Nephron progenitor cell (in vitro differentiated cells): ENCODE data around the gene C12orf50.
"Not testable (repeated sequence)": the region's sequence is repeated elsewhere in the genome, so short reads cannot be mapped to it uniquely, and the experiment has no call there.

Source experiments
- DNase-seq: peaks from one replicate; pipeline ENCODE4 v3.0.0; 2021
- H3K27ac Mint-ChIP-seq: 2 replicates; pipeline ENCODE4 v1.8.0; 2021; ENCODE audit warnings: mild to moderate bottlenecking, moderate library complexity, mixed read lengths
- H3K27me3 Mint-ChIP-seq: 2 replicates; pipeline ENCODE4 v1.8.0; 2021; ENCODE audit warnings: mild to moderate bottlenecking, low read depth, mixed read lengths; ENCODE audit not compliant: poor library complexity
- H3K36me3 Mint-ChIP-seq: 2 replicates; pipeline ENCODE4 v1.8.0; 2021; ENCODE audit warnings: low read depth, mixed read lengths
- H3K4me1 Mint-ChIP-seq: 2 replicates; pipeline ENCODE4 v1.8.0; 2021; ENCODE audit warnings: mixed read lengths
- H3K4me3 Mint-ChIP-seq: 2 replicates; pipeline ENCODE4 v1.8.0; 2021; ENCODE audit warnings: mild to moderate bottlenecking, moderate library complexity, mixed read lengths
- H3K9me3 Mint-ChIP-seq: 2 replicates; pipeline ENCODE4 v1.8.0; 2021; ENCODE audit warnings: mild to moderate bottlenecking, moderate library complexity, mixed read lengths
- TF ChIP-seq, protein P1 (sequence below): fragments of 200-600 bp; sonication (generic); IDR thresholded peaks from 2 replicates; pipeline ENCODE4 v1.5.0; 2021; ENCODE audit warnings: antibody characterized with exemption

C12orf50 gene

DNA sequence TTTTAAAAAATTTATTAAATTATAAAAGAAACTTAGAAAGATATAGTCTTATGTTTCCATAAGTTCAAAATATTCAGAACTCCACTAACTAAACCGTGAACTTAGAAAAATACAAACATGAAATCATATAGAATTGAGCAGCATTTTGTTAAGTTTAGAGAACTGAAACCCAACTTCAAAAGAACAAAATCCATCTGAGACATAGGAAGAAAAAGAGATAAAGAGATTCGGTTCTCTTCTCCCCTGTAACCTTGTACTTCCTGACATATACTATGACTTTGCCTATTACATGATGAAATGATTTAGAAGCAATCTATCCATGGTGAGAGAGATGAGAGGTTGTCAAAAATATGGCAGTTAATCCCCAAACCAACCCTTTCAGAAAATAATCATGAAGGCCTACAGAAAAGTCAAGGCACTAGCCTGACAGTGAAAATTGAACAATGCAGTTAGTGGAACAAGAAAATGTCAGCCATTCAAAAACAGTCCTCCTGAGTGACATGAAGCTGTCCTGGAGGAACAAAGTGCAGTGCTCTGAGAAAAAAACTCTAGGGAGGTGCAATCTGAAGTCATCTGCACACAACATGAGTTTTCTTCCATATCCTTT lies 44.0 kb downstream of the C12orf50 start:
- no peak for DNase-seq
- Mint-ChIP-seq H3K4me1 (no peaks in the 10 kb centered on the region), H3K4me3 (no peak overlapping the region)

DNA sequence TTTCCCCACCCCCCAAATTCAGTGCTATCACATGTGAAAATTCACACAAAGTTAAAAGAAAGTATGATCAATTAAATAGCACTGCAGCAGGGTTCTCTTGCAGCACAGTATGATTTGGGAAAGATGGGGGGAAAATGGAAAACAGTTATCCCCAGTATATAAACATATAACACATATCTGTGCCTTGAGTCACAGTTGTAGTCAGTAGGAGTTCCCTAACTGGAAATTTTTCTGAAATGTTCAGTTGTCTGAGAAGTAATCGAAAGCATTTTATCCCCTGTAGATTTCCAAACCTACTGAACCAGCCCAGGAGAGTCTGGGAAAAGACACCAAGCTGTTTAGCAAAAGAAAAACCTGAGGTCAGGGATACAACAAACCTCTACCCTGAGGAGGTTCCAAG lies 47.0 kb downstream of the C12orf50 start:
- TF ChIP-seq, protein P1, sequence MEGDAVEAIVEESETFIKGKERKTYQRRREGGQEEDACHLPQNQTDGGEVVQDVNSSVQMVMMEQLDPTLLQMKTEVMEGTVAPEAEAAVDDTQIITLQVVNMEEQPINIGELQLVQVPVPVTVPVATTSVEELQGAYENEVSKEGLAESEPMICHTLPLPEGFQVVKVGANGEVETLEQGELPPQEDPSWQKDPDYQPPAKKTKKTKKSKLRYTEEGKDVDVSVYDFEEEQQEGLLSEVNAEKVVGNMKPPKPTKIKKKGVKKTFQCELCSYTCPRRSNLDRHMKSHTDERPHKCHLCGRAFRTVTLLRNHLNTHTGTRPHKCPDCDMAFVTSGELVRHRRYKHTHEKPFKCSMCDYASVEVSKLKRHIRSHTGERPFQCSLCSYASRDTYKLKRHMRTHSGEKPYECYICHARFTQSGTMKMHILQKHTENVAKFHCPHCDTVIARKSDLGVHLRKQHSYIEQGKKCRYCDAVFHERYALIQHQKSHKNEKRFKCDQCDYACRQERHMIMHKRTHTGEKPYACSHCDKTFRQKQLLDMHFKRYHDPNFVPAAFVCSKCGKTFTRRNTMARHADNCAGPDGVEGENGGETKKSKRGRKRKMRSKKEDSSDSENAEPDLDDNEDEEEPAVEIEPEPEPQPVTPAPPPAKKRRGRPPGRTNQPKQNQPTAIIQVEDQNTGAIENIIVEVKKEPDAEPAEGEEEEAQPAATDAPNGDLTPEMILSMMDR = no peak
- Mint-ChIP-seq H3K27me3 (no peaks in the 10 kb centered on the region), H3K36me3 (no peaks in the 10 kb centered on the region), H3K4me3 (no peak overlapping the region), H3K4me1 (no peaks in the 10 kb centered on the region), H3K9me3 (no peaks in the 10 kb centered on the region), H3K27ac (no peak overlapping the region)
- DNase-seq = no peak

More for the DNA sequence above, 44.0 kb downstream of the C12orf50 start:
- Mint-ChIP-seq H3K9me3 (no peaks in the 10 kb centered on the region), H3K27me3 (no peaks in the 10 kb centered on the region), H3K36me3 (no peaks in the 10 kb centered on the region), H3K27ac (no peak overlapping the region)
- TF ChIP-seq, protein P1 = no peak

DNA sequence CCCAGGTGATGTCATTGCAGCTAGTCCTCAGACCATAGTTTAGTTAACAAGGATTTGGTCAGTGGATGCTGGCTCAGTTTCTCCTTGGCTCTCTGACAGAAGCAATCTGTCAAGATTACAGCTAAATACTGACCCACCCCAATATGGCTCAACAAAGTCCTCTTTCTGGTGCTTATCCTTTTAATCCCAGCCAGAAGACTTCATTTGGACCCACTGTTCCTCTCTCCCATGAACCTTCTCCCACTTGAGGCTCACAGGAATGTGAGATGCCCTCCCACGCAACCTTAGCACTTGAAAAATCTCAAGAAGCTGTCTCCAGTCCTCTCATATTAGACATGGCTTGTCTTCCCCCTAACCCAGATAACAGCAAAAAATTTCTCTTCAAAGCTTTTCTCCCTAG lies 47.7 kb downstream of the C12orf50 start:
- Mint-ChIP-seq H3K4me3 (no peak overlapping the region), H3K27me3 (no peaks in the 10 kb centered on the region), H3K27ac (no peak overlapping the region), H3K36me3 (no peaks in the 10 kb centered on the region), H3K9me3 (no peaks in the 10 kb centered on the region), H3K4me1 (no peaks in the 10 kb centered on the region)
- TF ChIP-seq, protein P1 = no peak
- no peak for DNase-seq

DNA sequence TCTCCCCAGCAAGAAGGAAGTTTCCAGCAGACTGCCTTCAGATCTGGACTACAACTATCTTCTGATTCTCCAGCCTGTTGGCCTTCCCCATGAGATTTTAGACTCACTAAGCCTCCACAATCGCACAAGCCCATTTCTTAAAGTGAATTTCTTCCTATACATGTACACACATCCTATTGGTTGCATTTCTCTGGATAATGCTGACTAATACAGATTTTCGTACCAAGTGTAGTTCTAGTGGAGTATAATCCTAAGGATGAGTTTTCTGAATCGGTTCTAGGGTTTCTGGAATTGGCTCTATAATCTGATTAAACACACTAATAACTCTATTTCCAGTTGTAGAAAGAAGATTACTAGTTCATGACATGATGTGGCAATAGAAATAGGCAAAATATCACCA lies 53.3 kb downstream of the C12orf50 start:
- Mint-ChIP-seq H3K4me1 (no peaks in the 10 kb centered on the region), H3K4me3 (no peak overlapping the region), H3K36me3 (no peaks in the 10 kb centered on the region), H3K27me3 (no peaks in the 10 kb centered on the region), H3K27ac (no peak overlapping the region), H3K9me3 (peaks cover 10% of the 10 kb centered on the region)
- no peak for DNase-seq
- TF ChIP-seq, protein P1 = no peak

DNA sequence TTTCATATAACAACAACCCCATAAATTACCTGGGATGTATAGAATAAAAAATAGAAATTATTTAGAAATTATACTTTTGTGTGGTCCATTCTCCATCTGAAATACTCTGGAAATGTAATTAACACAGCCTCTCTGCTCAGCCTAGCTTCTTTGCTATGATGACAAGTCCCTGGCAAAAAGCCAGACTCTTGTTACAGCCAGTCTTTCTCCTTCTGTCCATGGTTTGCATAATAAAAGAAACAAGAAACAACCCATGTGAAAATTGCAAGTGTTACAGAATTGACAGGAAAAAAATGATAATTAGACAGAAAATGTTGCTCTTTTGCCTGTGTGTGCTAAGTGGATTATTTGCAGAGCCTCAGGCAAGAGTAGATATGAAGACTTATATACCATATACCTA lies 61.3 kb downstream of the C12orf50 start:
- Mint-ChIP-seq H3K36me3 (no peaks in the 10 kb centered on the region), H3K4me1 (no peaks in the 10 kb centered on the region), H3K27me3 (no peaks in the 10 kb centered on the region), H3K27ac (no peak overlapping the region), H3K9me3 (peaks cover 6% of the 10 kb centered on the region), H3K4me3 (no peak overlapping the region)
- TF ChIP-seq, protein P1 = no peak
- DNase-seq = no peak

DNA sequence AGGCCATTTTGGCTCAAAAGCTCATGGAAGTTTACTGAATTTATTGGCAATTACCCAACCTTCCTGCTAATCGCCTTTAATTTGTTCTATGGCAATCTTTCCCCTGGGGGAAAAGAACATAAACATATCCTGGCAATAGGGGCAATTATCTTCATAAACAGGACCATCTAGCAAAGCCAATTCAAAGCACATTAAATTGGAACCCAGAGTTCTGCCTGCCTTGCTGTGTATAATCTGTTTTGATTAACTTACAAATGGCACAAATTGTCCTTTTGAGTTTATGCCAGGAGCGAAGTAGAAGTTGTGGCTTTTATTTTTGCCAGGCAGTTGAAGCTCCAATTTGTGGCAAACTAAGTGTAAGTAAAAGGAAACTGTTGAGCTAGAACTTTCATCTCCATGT lies 68.6 kb downstream of the C12orf50 start:
- Mint-ChIP-seq H3K27ac (no peak overlapping the region), H3K4me3 (no peak overlapping the region), H3K27me3 (no peaks in the 10 kb centered on the region), H3K36me3 (no peaks in the 10 kb centered on the region), H3K4me1 (no peaks in the 10 kb centered on the region), H3K9me3 (no peaks in the 10 kb centered on the region)
- no peak for DNase-seq
- TF ChIP-seq, protein P1 = no peak

DNA sequence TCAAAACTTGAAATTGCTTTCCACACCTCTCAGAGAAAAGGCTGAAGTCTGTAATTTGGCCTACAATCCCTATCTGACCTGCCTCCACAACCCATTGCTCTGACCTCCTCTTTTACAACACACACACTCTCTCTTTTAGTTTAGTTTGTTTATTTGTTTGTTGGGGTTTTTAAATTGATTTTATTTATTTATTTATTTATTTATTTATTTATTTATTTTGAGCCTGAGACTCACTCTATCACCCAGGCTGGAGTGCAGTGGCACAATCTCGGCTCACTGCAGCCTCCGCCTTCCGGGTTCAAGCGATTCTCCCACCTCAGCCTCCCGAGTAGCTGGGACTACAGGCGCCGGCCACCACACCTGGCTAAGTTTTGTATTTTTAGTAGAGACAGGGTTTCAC lies 75.2 kb downstream of the C12orf50 start:
- not testable (repeated sequence) for H3K4me3 Mint-ChIP-seq, H3K27ac Mint-ChIP-seq, H3K27me3 Mint-ChIP-seq, H3K9me3 Mint-ChIP-seq, DNase-seq, H3K36me3 Mint-ChIP-seq
- H3K4me1 Mint-ChIP-seq = peaks cover 22% of the 10 kb centered on the region
